Esophagus squamous epithelium (tissue), 5 donors: Measurements from ENCODE around the gene ARFIP1. TPM values are rescaled to one million over a fixed set of nuclear protein-coding genes. Genes with fewer than 3 reads are reported as not detected.
"Not testable (repeated sequence)": the region's sequence is repeated elsewhere in the genome, so short reads cannot be mapped to it uniquely, and the experiment has no call there.

Experiments used
- DNase-seq: peaks from one replicate; lab custom pipeline; 2025; lab: John Stamatoyannopoulos, UW
- H3K27ac ChIP-seq, 4 donors: fragments of 200-600 bp; sonication (generic); one replicate each; pipeline ENCODE4 v1.5.1; 2016 to 2019; ENCODE audit warnings: mild to moderate bottlenecking in 1 of 4
- H3K27me3 ChIP-seq, 4 donors: fragments of 200-600 bp; sonication (generic); 1 replicate in 3 of 4; 2 replicates in 1 of 4; pipeline versions ENCODE4 v1.5.1 to v1.6.0; 2017 to 2021; ENCODE audit warnings: antibody characterized with exemption in 1 of 4
- H3K36me3 ChIP-seq, 3 donors: fragments of 200-600 bp; sonication (generic); one replicate each; pipeline ENCODE4 v1.5.1; 2016 to 2019
- H3K4me1 ChIP-seq, 3 donors: fragments of 200-600 bp; sonication (generic); one replicate each; pipeline ENCODE4 v1.5.1; 2017 to 2019
- H3K4me3 ChIP-seq, 4 donors: fragments of 200-600 bp; sonication (generic); 1 replicate in 3 of 4; 2 replicates in 1 of 4; pipeline ENCODE4 v1.5.1; 2016 to 2019; ENCODE audit warnings: mild to moderate bottlenecking in 2 of 4, moderate library complexity in 1 of 4
- H3K9me3 ChIP-seq, 3 donors: fragments of 200-600 bp; sonication (generic); one replicate each; pipeline ENCODE4 v1.5.1; 2016 to 2019
- CTCF ChIP-seq, 6 experiments: fragments of 450-650 bp in 4 of 6; fragments of 200-600 bp in 2 of 6; sonication (generic) in 2 of 6; IDR thresholded peaks; one replicate each; pipeline ENCODE4 v1.5.1; 2016 to 2019; ENCODE audit warnings: antibody characterized with exemption in 6 of 6, mild to moderate bottlenecking in 4 of 6, moderate library complexity in 4 of 6
- POLR2A ChIP-seq, 4 donors: fragments of 450-650 bp; IDR thresholded peaks; one replicate each; pipeline ENCODE4 v1.6.1; 2017; ENCODE audit warnings: antibody characterized with exemption in 4 of 4, mild to moderate bottlenecking in 4 of 4, moderate library complexity in 3 of 4
- WGBS, 2 donors: methylation state at CpG; one replicate each; pipeline ENCODE4 v1.1.5; 2018; 5-methylcytosine and 5-hydroxymethylcytosine counted together
- intact Hi-C: fragments of 100-400 bp; cut with DNase I; formaldehyde crosslinking; loops from one replicate; pipeline ENCODE4 v1.15.0; 2022
- total RNA-seq, 4 donors: library from RNA; depleted of rRNA; stranded (reverse); fragments of >200 nt; gene quantifications; one replicate each; pipeline ENCODE4 v1.1.0, GENCODE V29; 2016
- donor health status: DM: yes; HTN: yes; CAD: no.

The ARFIP1 gene
- total RNA-seq, 4 donors from 2014 or later: 21.7 to 34.3 (median 28.0) TPM

- H3K36me3 ChIP-seq: peaks cover 0 to 56% (median 0%) of the 10 kb centered on the region in 3 donors
- no peaks in the 10 kb centered on the region for H3K27me3 ChIP-seq
- 97% methylated on average over 2 of the region's 2 CpGs for WGBS, 2 donors
- H3K9me3 ChIP-seq: no peaks in the 10 kb centered on the region
- H3K4me3 ChIP-seq: no peak overlapping the region
- TF ChIP-seq CTCF (IDR thresholded peaks at IDR 0.05) (no peak), POLR2A (IDR thresholded peaks at IDR 0.05) (no peak)
- intact Hi-C loops: no loop called here
- H3K4me1 ChIP-seq: no peaks in the 10 kb centered on the region
- H3K27ac ChIP-seq: no peak overlapping the region
- DNase-seq: no peak
These were observed 51.7 kb downstream of the ARFIP1 start for GRCh38 chr4:152831416-152831815.

- TF ChIP-seq CTCF (IDR thresholded peaks at IDR 0.05): no peak
- TF ChIP-seq POLR2A (IDR thresholded peaks at IDR 0.05): no peak
- intact Hi-C loops: no loop called here
- H3K36me3 ChIP-seq: peaks cover 0 to 47% (median 0%) of the 10 kb centered on the region in 3 donors
- H3K4me1 ChIP-seq: no peaks in the 10 kb centered on the region
- H3K4me3 ChIP-seq: no peak overlapping the region
- peaks cover 0 to 5% (median 0%) of the 10 kb centered on the region in 3 donors for H3K9me3 ChIP-seq
- H3K27ac ChIP-seq: no peak overlapping the region
- H3K27me3 ChIP-seq: no peaks in the 10 kb centered on the region
- no peak for DNase-seq
- WGBS, 2 donors: 61 to 79% methylated on average over 3 of the region's 3 CpGs
These were observed 57.2 kb downstream of the ARFIP1 start for GRCh38 chr4:152836936-152837335.

GRCh38 chr4:152839729-152840128 is 60.0 kb downstream of the ARFIP1 start:
- H3K4me1 ChIP-seq, DNase-seq, H3K27ac ChIP-seq, H3K4me3 ChIP-seq, intact Hi-C loops, H3K9me3 ChIP-seq, H3K27me3 ChIP-seq: not testable (repeated sequence)
- peaks cover 0 to 31% (median 0%) of the 10 kb centered on the region in 3 donors for H3K36me3 ChIP-seq
- 60 to 74% methylated on average over 1 of the region's 1 CpG for WGBS, 2 donors

GRCh38 chr4:152843481-152844090 is 63.8 kb downstream of the ARFIP1 start:
- DNase-seq: no peak
- H3K27me3 ChIP-seq: no peaks in the 10 kb centered on the region
- H3K4me3 ChIP-seq: no peak overlapping the region
- no peak overlapping the region for H3K27ac ChIP-seq
- TF ChIP-seq POLR2A (IDR thresholded peaks at IDR 0.05) (no peak), CTCF (IDR thresholded peaks at IDR 0.05) (no peak)
- peaks cover 0 to 5% (median 0%) of the 10 kb centered on the region in 3 donors for H3K4me1 ChIP-seq
- WGBS, 2 donors: 66 to 88% methylated on average over 5 of the region's 11 CpGs
- intact Hi-C loops: no loop called here
- H3K9me3 ChIP-seq: peaks cover 0 to 7% (median 0%) of the 10 kb centered on the region in 3 donors
- peaks cover 0 to 12% (median 0%) of the 10 kb centered on the region in 3 donors for H3K36me3 ChIP-seq

GRCh38 chr4:152847376-152847775 is 67.6 kb downstream of the ARFIP1 start:
- DNase-seq: no peak
- 94 to 100% methylated on average over 1 of the region's 1 CpG for WGBS, 2 donors
- H3K27ac ChIP-seq: no peak overlapping the region
- no peaks in the 10 kb centered on the region for H3K36me3 ChIP-seq
- TF ChIP-seq POLR2A (IDR thresholded peaks at IDR 0.05) (no peak), CTCF (IDR thresholded peaks at IDR 0.05) (no peak)
- peaks cover 0 to 28% (median 8%) of the 10 kb centered on the region in 3 donors for H3K4me1 ChIP-seq
- H3K27me3 ChIP-seq: no peaks in the 10 kb centered on the region
- intact Hi-C loops: loop anchor here (5.0 kb wide), 1 partner anchor 235 kb away; no protein-coding TSS in a partner anchor
- no peak overlapping the region for H3K4me3 ChIP-seq
- no peaks in the 10 kb centered on the region for H3K9me3 ChIP-seq
